GM19025 (cell line): ENCODE data around the gene CERT1.
A peak's percentile ranks its signal among the peaks of the same experiment; 100 is the strongest.
"Not testable (repeated sequence)": the region's sequence is repeated elsewhere in the genome, so short reads cannot be mapped to it uniquely, and the experiment has no call there.

Experiments used
- ATAC-seq: cut with Tn5 transposase; IDR thresholded peaks from one replicate; pipeline ENCODE4 v1.9.1; 2021; ENCODE audit warnings: mild to moderate bottlenecking, low read depth, moderate library complexity; ENCODE audit not compliant: unreplicated experiment

Gene CERT1

GRCh38 chr5:75524591-75524990, 13.2 kb upstream of the CERT1 start:
- no peak for ATAC-seq

GRCh38 chr5:75524071-75524470, 12.6 kb upstream of the CERT1 start:
- peak; percentile 83 for ATAC-seq

DNA sequence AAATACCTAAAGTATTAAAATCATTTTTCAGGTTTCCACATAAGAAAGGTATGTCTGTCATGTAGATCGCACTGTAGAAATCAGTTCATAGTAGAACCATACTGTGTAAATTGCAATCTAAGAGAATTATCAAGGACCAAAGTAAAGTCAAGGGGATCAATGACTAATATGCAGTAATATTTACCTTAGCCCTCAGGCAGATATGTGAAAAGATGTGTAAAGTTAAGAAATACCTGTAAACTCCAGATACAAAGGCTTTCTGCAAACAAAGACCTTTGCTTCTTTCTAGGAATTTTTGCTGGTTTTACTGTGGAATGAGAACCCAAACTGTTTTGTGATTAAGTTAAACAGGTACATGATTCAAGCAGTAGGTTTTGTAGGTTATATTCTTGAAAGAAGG, 11.8 kb upstream of the CERT1 start:
- ATAC-seq = no peak

DNA sequence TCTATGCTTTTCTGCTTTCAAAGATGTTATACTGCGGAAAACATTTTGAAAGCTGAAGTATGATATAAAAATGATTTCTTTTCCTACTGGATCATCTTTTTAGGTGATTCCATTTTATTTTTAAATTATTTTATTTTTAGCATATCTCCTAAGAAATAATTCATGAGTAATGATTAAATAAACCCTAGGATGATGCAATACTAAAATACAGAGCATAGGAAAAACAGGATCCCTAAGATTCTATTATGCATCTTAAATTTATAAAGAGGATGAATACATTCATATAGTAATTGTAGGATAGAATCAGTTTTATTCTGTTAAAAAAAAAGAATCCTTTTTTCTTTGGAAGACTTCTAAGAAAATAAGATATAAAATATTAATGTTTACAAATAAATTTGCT, 11.1 kb upstream of the CERT1 start:
- ATAC-seq = no peak

DNA sequence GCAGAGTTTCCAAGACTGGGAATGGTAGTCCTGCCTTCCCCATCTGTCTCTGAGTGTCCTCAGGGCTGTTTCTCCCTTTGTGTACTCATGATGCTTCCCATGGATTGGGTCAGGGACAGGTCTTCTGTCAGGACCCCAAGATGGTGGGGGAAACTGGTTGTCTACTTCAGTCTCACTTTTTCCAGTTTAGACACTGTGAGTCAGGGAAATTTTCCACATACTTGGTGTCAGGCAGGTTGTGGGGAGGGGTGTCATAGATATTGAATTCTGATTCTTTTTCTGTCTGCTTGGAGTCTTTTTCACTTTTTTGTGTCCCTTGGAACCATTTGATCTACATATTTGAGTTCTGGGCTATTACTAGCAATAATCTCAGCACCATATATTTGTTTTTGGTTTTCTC, 10.6 kb upstream of the CERT1 start:
- no peak for ATAC-seq

GRCh38 chr5:75521195-75521594, 9.8 kb upstream of the CERT1 start:
- ATAC-seq = no peak

DNA sequence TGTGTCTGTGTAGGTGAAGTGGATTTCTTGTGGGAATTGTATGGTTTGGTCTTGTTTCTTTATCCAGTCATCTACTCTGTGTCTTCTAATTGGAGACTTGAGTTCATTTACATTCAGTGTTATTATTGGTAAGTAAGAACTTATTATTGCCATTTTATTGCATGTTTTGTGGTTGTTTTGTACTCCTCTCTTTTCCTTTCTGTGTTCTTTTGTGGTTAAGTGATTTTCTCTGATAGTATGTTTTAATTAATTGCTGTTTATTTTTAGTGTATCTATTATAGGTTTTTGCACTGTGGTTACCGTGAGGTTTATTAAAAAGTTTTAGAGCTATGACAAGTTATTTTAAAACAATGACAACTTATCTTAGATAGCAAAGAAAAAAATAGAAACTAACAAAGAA, 8.3 kb upstream of the CERT1 start:
- no peak for ATAC-seq

GRCh38 chr5:75514323-75514722, 2.9 kb upstream of the CERT1 start:
- no peak for ATAC-seq

GRCh38 chr5:75513841-75514240, 2.4 kb upstream of the CERT1 start:
- ATAC-seq = no peak

DNA sequence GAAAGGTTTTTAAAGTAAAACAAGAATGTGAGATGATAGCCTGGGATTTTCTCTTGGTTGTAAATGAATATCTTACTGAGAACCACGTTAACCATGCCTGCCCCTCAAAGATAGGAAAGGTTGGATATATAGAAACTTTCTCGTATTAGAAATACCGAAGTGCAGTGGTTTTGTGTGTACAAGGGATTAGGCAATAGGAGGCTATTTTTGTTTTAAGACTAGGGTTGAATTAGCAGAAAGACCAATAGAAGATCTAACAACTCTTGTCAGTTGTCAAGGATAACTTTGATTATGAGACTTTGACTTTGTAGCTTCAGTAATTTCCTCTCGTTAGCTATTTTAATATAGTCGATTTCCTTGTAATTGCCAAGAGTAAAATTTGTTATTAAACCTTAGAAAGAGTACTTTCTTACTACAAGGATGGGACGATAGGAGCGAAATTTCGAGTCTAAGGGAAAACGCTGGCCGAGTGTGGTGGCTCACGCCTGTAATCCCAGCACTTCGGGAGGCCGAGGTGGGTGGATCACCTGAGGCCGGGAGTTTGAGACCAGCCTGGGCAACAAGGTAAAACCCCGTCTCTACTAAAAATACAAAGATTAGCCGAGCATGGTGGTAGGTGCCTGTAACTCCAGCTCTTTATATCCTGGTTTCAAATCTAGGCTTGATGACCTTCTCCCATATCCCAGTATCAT, 1.1 kb upstream of the CERT1 start:
- ATAC-seq = no peak

DNA sequence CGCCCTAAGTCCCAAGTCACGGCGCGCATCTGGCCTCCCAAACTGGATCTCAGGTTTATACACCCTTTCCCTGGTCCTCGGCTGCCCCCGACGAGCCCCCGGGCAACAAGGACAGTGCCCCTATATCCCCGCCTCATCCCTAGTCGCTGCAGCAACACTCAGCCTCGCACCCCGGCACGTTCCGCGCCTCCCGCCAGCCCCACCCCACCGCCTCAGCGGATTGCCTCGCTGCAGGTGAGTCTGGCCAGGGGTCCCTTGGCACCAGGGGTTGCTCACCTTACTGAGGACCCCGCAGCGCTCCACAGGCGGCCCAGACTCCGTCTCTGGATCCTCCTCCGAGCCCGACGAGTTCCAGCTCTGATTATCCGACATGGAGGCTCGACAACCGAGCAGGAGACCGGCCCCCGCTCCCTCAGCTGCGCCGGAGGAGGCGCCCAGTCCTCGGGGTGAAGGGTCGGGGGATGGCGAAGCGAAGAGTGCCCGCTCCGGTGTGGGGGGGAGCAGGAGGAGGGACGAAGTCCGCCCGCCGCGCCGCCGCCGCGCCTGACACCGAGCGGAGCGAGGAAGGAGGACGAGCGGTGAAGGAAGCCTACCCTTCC, 494 bp downstream of the CERT1 start:
- peak; percentile 29 for ATAC-seq

- ATAC-seq = no peak
Observed at GRCh38 chr5:75510417-75510835, 1.0 kb downstream of the CERT1 start.

DNA sequence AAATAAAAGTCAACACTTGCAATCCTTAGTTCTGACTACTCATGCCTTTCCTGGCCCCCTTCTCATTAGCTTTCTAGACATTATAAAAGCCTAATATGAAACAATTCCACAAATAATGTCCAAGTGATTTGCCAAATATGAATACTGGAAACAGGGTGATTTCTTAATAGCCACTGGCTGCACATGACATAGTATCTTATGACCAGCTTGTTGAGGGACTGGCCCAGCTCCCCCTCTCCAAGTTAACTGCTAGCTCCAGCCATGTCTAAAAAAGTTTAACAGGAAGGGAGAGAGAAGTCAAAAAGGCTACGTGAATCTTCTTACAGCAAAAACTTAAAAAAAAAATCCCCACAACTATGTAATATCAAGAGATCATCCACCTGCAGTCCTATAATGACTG, 1.5 kb downstream of the CERT1 start:
- ATAC-seq = no peak

- no peak for ATAC-seq
Observed at GRCh38 chr5:75509546-75509945, 1.9 kb downstream of the CERT1 start.

DNA sequence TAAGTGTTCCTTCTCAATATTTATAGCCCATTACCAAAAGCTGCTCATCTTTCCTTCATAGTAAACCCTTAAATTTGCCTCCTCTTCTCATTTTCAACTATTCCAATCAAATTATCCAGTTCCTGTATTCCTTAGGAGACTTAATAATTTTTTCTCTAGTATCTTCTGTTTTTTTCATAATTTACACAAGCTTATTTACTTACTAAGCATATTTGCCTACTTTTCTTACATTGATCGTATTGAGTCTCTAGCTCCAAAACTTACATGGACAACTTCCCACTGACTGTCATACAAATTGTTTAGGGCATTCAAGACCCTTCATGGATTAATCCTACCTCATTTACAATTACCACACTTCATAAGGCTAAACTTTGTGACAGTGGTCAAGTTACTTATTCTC, 3.6 kb downstream of the CERT1 start:
- no peak for ATAC-seq

- ATAC-seq = not testable (repeated sequence)
Observed at GRCh38 chr5:75505112-75505511, 6.3 kb downstream of the CERT1 start.

GRCh38 chr5:75498875-75499274, 12.6 kb downstream of the CERT1 start:
- ATAC-seq = not testable (repeated sequence)

GRCh38 chr5:75498208-75498777, 13.1 kb downstream of the CERT1 start:
- ATAC-seq = no peak

- no peak for ATAC-seq
Observed at GRCh38 chr5:75496026-75496425, 15.4 kb downstream of the CERT1 start.

DNA sequence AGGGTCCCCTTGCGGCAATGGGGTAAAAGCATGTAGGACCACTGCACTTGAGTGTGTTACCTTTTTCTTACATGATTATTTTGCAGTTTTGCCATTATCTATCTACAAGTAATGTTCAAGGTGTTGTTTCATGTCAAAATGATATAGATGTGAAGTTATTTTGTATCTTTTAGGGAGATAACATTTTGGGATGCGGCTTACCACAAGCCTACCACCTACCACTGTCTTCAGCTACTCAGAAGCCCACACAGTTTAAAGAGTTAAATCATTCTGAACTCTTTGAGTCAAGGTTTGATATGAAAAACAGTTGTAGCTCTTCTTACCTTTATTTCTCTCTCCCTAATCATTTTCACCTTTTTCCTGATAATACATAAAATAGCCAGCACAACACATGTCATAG, 19.8 kb downstream of the CERT1 start:
- ATAC-seq = no peak

GRCh38 chr5:75489847-75490246, 21.6 kb downstream of the CERT1 start:
- not testable (repeated sequence) for ATAC-seq

- no peak for ATAC-seq
Observed at GRCh38 chr5:75484605-75485004, 26.8 kb downstream of the CERT1 start.
